Activated CD4-positive, CD25-positive, alpha-beta regulatory T cell treated with anti-CD3 and anti-CD28 coated beads, Interleukin-2, amount 50 U/mL, for 16 hours (primary cell): ENCODE results near the gene ANAPC1.
"Not testable (repeated sequence)": the region's sequence is repeated elsewhere in the genome, so short reads cannot be mapped to it uniquely, and the experiment has no call there.

Experiments used
- DNase-seq: peaks from one replicate; pipeline ENCODE4 v3.0.0-alpha.2; 2020; ENCODE audit warnings: low read depth, low spot score

ANAPC1 gene

DNA sequence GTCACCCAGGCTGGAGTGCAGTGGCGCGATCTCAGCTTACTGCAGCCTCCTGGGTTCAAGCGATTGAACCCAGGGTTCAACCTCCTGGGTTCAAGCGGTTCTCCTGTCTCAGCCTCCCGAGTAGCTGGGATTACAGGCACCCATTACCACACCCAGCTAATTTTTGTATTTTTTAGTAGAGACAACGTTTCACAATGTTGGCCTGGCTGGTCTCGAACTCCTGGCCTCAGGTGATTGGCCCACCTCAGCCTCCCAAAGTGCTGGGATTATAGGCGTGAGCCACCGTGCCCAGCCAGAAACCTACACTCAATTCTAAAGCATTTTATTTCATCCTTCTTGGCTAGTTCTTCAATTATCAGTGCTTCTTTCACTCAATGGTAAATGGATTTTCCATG, 21.5 kb upstream of the ANAPC1 start:
- not testable (repeated sequence) for DNase-seq

DNA sequence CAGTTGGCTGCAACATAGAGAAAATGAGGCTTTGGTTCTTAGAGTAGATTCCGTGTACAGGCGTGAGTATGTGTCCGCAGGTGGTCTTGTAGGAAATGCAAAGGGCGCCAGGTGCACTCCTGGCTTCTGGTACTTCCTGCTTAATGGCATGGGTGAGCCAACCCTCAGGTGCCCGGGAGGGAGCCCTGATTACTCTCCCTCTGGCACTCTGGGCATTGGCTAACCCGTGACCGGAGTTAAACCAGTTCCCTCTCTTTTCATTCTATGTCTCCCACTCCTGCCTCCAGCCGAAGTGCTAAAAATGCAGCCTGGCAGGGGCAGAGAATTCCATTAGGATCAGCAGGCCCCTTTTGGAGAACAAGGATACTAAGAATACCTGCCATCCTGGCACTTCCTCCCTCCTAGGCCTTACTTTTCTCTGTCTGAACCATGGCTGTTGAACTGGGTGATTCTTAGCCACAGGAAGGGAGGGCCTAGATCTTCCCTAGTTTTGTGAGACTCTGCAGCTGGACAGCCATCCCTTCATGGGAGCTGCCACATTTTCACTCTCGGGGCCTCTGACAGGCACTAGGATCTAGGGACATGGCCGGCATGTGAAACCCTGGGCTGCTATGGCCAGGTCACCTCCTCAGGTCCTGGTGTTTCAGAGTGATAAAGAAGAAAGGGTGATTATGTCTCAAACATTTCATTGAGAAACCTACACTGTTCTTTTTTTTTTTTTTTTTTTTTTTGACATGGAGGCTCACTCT, 20.9 kb upstream of the ANAPC1 start:
- DNase-seq, result no peak

DNA sequence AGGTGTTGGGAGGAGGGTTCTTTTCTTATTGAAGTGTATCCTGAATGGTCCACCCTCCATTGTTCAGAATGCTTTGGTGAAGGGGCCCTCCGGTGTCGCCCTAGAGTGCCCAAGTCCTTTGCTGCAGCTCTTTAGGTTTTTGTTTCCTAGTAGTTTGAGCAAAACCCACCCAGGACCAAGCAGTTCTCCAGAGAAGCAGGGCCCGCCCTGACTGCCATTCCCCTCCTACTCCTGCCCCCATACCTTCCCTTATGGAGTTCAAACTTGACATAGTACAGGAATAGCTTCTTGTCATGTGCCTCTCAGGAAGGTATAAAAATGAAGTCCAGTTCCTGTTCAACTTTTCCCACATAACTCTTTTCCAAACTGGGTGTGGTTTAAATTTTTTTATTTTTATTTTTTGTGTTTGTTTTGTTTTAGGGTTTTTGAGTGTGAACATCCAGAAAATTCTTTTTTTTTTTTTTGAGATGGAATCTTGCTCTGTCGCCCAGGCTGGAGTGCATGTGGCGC, 20.0 kb upstream of the ANAPC1 start:
- no peak for DNase-seq

- DNase-seq, result no peak
Observed at GRCh38 chr2:111903516-111903915, 19.5 kb upstream of the ANAPC1 start.

DNA sequence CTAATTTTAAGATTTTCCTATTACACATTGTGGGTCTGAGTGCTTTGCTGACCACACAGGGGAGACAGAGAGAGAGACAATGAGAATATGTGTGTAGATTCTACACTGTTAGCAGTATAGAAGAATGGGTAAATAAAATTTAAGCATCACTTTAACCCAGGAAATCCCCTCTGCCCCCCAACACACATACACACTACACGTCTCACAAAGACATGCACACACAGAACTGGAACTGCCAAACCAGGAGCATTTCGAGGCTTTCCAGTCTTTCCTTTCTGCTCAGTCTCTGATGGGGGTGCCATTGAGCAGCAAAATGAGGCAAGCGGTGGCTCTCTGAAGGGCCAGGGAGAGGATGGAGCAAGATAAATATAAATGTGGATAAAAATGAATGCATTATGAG, 16.9 kb upstream of the ANAPC1 start:
- DNase-seq, result no peak

GRCh38 chr2:111898703-111899514, 14.9 kb upstream of the ANAPC1 start:
- no peak for DNase-seq

DNA sequence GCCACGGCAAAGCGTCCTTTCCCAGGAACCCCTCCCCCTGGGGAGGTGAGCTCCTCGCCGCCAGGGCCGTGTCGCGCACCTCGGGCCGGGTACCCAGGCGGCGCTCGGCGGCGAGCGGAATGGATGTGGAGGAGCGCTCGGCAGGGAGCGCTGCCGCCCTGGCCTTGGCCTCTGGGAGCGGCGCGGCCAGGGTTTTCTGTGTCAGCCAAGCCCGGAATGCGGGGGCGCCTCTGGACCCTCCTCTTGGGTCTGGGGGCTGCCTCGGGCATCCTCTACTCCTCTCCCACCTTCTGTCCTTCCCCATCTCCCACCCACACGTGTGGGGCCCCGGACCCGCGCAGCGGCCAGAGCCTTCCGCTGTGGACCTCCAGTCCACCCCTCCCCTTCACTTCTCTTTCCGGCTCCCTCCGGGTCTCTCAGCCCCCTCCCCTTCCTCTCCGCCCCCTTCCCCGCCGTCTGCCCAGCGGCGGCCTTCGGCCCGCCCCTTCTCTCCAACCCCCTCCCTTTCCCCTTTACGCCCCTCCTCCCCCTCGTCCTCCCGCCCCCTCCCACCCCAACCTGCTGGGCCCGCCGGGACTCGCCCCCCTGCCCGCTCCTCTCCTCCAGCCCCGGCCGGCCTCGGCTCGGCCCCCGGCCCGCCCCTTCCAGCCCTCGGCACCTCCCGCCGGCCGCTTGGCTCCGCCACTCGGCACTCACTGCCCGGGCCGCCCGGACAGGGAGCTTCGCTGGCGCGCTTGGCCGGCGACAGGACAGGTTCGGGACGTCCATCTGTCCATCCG, 14.1 kb upstream of the ANAPC1 start, which contains the start of gene MERTK:
MERTK (plus strand) TSS at position 684 of the 779 bp plus-strand sequence. CDS start 129 bp downstream, outside the sequence.
- no peak for DNase-seq

DNA sequence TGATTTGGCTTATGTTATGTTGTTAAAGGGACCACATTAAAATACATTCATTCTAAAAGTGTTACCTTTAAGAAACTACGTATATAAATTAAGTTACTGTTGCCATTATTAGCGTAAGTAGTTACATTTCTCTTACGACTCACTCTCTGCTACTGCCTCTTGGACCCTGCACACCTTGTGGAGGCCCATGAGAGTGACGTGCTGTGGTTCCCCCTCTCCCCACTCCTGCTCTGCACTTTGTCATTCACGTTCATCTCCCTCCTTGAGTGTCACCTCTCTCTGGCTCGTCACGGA, 13.6 kb upstream of the ANAPC1 start:
- DNase-seq, result no peak

DNA sequence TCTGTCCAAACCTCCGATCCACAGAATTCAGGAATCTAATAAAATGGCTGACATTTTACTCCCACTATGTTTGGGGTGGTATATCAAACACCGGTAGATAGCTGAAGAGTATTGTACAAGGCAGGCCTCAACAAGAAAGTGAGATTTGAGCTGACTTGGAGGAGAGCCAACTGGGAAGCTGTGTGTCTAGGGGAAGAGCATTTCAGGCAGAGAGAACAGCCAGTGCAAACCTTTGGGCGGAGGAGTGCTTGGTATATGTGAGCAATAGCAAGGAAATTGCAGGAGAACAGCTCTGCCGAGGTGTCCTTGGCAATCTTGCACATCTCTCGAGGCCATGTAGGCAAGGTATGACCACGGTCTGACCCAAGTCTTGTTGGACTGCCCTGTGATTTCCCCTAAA, 12.6 kb upstream of the ANAPC1 start:
- DNase-seq, result no peak

DNA sequence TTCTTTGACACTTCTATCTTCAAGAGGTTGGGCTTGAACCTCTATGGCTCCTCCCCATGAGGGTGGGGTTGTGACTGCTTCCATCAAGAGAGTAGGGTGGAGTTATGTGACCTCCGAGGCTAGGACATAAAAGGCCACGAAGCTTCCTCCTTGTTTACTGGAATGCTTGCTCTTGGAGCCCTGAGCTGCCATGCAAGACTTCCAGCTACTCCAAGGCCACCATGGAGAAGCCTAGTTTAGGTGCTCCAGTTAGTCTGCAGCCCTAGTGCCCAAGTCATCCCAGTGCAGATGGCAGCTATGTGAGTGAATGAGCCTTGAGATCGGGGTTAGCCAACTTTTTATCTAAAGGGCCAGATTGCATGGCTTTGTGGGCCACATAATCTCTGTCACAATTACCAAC, 12.0 kb upstream of the ANAPC1 start:
- DNase-seq, result no peak

DNA sequence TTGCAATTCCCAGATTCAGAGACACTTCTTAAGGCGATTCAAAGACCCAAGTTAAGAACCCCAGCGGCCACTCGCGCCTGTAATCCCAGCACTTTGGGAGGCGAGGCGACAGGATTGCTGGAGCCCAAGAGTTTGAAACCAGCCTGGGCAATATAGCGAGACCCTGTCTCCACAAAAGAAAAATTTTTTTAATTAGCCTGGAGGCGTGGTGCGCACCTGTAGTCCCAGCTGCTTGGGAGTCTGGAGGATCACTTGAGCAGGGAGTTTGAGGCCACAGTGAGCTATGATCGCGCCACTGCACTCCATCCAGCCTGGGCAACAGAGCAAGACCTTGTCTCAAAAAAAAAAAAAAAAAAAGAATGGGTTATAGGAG, 585 bp upstream of the ANAPC1 start:
- no peak for DNase-seq

GRCh38 chr2:111872806-111873205, 11.2 kb downstream of the ANAPC1 start:
- DNase-seq, result not testable (repeated sequence)

GRCh38 chr2:111865124-111865523, 18.9 kb downstream of the ANAPC1 start:
- DNase-seq, result not testable (repeated sequence)

DNA sequence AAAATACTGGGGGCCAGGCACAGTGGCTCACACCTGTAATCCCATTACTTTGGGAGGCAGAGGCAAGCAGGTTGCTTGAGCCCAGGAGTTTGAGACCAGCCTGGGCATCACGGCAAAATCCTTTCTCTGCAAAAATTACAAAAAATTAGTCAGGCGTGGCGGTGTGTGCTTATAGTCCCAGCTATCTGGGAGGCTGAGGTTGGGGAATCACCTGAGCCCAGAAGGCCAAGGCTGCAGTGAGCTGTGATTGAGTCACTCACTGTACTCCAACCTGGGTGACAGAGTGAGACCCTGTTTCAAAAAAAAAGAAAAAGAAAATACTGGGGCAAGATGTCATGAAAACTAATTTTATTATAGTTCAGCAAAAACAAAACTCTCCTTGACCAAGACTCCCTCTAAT, 24.0 kb downstream of the ANAPC1 start:
- not testable (repeated sequence) for DNase-seq

DNA sequence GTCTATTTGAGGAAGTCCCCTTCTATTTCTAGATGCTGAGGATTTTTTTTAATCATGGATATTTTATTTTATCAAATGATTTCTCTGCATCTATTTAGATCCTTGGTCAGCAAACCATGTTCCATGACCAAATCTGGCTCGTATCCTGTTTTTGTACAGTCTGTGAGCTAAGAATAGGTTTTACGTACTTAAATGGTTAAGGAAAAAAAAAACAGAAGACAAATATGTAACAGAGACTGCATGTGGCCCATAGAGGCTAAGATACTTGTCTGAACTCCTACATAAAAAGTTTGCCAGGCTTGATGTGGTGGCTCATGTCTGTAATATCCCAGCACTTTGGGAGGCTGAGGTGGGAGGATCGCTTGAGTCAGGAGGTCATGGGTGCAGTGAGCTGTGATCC, 31.4 kb downstream of the ANAPC1 start:
- not testable (repeated sequence) for DNase-seq

DNA sequence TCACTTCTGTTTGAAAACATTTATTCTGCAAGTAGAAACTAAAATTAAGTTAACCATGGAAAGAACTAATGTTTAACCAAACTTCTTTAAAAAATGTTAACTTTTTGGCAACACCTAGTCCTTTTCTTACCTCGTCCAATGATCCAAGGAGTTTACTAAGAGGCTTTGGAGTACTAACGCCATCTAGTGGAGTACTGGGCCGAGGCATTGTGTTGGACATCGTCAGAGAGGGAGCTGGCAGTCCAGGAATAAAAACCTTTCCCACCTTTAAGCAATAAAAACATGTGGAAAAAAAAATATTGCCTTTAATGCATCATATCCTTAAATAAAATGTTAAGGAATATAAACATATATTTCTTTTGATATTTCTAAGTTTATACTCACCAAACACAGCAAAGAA, 33.3 kb downstream of the ANAPC1 start:
- DNase-seq, result not testable (repeated sequence)

DNA sequence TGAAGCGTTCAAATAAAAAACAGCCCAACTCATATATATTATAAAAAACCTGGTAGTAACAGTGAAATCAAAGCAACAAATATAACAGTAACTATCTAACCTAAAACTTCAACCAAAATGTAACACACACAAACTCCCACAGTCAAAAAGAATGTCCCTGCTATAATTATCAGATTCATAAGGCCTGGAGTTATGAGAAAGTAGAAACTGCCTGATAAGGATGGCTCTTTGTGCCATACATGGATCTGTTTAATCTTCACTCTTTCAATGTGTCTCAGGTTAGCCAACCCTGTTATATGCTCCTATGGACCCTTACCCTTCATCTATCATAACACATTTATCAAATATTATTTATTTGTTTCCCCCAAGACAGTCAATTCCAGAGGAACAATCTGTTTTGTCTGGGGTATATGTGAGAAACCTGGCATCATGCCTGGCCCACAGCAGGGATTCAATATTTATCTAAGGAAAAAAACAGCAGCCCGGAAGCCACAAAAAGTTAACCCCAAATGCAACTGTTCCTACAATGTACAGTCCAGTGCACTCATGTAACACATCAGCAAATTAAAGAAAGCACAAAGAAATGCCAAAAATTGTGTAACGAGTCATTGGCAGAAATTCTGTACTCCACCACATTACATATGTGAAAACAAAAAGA, 44.2 kb downstream of the ANAPC1 start:
- not testable (repeated sequence) for DNase-seq

- DNase-seq, result not testable (repeated sequence)
Observed at GRCh38 chr2:111838992-111839391, 45.0 kb downstream of the ANAPC1 start.

DNA sequence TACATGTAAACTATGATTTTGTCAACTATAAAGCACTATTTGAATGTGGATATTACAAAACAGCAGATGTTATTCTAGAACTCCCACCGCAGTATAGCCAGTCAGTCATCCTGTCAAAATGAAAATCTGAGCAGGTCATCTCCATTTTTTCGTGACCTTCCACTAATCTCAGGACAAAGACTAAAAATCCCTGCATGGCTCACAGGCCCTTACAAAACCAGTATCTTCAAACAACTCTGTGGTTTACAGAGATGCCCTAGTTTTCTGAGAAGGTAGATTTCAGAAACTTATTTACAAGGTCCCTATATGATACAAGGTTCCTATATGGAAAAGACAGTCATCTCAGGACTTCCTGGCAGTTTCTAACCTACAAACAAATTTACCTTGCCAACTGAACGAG, 49.8 kb downstream of the ANAPC1 start:
- DNase-seq, result not testable (repeated sequence)

- DNase-seq, result not testable (repeated sequence)
Observed at GRCh38 chr2:111830479-111830878, 53.5 kb downstream of the ANAPC1 start.

- not testable (repeated sequence) for DNase-seq
Observed at GRCh38 chr2:111828217-111828766, 55.7 kb downstream of the ANAPC1 start.
